Activated CD8-positive, alpha-beta memory T cell treated with anti-CD3 and anti-CD28 coated beads for 48 hours (primary cell): Measurements from ENCODE around the gene ARIH2.
A peak's percentile ranks its signal among the peaks of the same experiment; 100 is the strongest.

Experiments
- DNase-seq, 3 experiments: peaks; one replicate each; pipeline ENCODE4 v3.0.0-alpha.2; 2020; ENCODE audit warnings: low read depth in 2 of 3, low spot score in 2 of 3

Gene ARIH2

DNA sequence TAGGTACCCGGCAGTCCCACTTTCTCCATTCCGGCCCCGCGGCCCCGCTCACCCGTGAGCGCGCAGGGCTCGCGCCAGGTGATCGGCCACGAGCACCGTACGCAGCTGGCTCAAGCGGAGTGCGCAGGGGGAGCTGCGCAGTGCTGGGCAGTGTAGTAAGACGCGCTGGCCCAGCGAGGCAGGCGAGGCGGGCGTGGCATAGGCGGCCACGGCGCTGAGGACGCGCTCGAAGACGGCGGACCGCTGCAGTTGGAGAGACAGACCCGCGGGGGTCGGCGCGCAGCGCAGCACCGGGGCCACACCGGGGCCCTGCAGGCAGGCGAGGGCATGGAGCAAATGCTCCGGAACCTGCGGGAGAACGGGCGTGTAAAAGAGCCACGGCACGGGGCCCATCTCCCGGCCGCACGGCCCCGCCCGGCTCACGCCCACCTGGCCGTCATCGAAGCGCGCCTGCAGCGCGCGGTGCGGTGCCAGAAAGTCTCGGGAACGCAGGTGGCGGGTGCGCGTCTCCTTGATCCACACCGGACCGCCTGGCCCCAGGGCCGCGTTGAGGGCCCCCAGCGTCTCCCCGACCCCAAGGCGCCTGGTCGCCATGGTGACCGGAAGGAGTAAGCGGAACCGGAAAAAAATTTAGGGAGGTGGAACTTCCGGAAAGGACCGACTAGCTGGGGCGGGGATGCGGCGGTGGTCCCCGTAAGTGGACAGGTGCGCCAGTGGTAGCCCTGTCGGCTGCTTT is 99.5 kb downstream of the ARIH2 start, which contains the start of gene DALRD3:
DALRD3 (minus strand) TSS at position 610 of the 736 bp plus-strand sequence; CDS start at position 594, 16 bp downstream.
- peak in 2 of 3 experiments; percentile 43 to 54 for DNase-seq

DNA sequence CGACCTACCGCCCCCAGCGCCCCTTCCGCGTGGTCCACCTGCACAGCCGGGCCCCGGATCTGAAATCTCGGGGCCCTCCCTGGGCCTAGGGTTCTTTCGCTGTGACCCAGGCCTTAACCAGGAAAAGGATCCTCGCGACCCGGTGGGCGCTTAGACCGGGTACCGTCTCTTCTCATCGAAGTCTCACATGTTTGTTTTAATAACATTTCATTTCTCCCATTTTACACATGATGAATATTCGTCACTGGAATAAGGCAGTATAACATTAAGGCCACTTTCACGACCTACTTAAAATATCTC is 100.0 kb downstream of the ARIH2 start:
- no peak for DNase-seq

DNA sequence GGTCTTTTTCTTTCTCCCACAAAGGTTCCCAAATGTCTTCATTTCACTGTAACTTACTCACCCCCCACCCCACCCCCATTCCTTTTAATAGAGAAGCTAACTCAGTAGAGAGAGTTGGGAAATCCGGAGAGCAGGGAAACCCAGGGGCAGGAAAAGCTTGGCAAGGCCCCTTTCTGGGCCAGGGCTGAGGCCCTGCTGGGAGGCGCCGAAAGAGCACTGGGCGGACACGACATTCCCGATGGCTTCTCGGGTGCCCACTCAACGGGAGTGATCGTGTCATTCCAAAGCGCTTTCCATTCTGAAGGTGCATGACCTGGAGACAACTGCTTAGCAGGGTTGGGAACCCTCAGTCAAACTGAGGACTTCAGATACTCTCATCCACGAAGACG is 101.3 kb downstream of the ARIH2 start:
- DNase-seq: no peak

DNA sequence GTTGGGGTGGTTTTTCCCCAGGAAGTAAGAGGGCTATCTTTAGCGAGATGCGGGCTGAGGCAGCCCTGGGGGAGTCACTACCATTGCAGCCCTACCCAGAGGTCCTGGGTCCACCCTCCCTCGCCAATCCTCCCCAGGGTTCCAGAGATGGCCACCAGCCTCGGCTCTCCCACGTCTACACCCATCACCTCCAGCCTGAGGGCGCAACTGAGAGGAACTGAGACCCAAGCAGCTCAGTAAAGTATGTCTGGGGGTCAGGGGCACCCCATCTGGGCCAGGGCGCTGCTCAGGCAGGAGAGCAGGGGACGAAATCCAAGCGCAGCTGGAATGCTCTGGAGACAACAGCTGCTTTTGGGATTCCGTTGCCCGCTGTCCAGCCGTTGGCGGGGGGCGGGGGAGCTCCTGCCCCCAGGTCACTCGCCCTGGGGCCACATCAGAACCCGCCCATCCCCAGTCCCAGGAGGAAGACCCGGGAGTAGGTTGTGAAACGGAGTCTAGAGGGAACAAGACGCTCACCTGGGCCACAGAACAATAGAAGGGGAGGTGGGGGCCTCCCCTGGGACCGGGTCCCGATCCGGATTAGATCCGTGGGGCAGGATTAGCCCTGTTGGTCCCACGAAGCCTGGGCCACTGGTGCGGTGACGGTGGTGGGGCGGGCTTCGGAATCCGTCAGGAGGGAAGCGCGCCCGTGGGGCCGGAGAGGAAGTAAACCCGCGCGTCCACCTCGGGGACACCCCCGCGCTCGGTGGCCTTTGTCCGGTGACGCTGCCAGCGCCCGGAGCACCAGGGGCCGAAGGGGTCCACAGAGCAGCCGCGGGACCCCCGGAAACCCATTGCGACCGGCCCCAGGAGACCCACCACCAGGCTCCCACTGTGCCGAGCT is 101.9 kb downstream of the ARIH2 start:
- DNase-seq: no peak

DNA sequence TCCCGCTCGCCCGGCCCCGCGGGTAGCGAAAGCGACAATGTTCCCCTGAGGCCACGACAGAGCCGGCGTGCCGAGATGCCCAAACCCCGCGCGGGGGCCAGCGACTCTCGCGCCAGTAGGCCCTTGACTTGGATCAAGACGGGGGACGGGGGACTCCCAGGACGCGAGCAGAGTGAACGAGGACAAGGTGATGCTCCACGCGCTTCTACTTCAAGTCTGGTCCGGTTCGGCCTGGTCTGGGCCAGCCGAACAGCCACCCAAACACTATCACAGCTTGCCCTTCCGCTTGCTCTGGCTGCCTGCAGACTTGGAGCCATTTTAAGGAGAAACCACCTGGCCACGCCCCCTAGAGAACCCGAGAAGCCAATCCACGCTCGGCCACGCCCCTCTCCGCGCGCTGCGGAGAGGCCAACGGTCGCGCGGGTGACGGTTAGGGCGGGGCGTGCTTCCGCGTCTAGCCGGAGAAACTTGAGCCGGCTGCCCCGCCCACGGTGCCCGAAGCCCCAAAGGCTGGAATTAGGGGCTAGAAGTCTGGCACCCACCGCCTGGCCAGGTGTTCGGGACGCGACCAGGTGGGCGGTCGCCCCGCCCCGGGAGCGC is 102.7 kb downstream of the ARIH2 start:
- DNase-seq: peak; percentile 98 to 99 (median 98)

DNA sequence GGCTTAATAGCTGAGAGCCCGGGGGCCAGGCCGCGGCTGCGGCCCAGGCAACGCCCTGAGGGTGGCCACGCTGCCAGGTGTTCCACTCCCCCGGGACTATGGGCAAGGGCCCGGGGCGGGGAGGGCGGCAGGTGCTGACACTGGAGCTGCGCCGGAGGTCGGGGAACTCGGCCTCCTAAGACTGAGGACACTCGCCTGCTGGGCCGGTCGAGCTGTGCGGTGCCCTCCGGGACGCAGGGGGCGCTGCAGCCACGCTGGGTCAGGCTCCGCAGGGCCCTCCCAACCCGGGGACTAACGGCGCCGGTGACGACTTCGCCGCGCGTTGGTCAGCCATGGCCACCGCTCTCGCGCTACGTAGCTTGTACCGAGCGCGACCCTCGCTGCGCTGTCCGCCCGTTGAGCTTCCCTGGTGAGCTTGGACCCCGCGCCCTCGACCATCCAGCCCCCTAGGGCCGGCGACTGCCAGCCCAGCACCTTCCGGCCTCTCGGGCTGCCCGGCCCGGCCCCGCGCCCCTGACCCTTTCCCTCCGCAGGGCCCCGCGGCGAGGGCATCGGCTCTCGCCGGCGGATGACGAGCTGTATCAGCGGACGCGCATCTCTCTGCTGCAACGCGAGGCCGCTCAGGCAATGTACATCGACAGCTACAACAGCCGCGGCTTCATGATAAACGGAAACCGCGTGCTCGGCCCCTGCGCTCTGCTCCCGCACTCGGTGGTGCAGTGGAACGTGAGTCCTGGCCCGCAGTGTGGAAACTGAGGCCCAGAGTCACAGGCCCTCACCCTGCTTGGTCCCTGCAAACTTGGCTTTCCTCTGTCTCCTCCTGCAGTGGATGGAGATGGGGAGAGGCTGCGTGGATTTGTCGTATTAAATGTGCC is 103.4 kb downstream of the ARIH2 start, which contains the start of gene NDUFAF3:
NDUFAF3 (plus strand) TSS at position 309 of the 875 bp plus-strand sequence; CDS start at position 333, 24 bp downstream.
- peak; percentile 81 to 88 (median 84) for DNase-seq

DNA sequence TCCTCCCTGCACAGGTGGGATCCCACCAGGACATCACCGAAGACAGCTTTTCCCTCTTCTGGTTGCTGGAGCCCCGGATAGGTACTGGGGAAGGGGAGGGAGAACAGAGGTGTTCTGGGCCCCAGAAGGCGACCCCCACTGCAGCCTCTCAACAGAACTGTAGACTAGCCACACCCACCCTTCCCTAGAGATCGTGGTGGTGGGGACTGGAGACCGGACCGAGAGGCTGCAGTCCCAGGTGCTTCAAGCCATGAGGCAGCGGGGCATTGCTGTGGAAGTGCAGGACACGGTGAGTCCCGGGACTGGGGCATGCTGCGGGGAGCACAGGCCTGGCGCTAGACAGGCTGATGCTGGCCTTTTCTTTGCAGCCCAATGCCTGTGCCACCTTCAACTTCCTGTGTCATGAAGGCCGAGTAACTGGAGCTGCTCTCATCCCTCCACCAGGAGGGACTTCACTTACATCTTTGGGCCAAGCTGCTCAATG is 104.1 kb downstream of the ARIH2 start:
- no peak for DNase-seq

DNA sequence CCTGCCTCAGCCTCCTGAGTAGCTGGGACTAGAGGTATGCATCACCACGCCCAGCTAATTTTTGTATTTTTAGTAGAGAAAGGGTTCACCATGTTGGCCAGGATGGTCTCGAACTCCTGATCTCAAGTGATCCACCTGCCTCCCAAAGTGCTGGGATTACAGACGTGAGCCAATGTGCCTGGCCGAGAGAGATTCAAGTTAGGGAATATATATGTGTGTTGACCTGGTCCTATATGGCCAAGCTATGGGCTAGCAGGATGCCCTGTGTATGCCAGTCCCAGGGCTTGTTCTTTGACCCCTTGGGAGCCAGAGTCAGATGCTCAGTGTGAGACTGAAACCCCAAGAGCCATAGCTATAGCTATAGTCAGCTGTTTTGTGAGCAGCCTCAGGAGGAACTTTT is 105.1 kb downstream of the ARIH2 start:
- DNase-seq: no peak

DNA sequence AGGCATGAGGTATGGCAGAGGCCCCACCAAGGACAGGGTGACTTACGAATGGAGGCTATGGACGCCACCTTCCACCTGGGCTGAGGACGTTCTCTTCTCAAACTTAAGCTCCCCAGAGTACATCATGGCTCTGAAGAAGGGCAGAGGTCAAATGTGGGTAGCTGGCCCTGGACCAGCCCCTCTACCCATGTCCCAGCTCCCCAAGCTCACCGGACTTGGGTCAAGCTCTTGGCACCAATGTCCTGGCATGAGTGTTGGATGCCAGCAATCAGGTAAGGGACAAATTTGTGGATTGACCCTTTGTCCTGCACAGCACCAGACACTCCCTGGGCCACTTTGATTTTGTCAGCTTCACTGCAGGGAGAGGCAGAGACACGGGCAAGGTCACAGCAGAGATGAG is 105.8 kb downstream of the ARIH2 start:
- DNase-seq: no peak

DNA sequence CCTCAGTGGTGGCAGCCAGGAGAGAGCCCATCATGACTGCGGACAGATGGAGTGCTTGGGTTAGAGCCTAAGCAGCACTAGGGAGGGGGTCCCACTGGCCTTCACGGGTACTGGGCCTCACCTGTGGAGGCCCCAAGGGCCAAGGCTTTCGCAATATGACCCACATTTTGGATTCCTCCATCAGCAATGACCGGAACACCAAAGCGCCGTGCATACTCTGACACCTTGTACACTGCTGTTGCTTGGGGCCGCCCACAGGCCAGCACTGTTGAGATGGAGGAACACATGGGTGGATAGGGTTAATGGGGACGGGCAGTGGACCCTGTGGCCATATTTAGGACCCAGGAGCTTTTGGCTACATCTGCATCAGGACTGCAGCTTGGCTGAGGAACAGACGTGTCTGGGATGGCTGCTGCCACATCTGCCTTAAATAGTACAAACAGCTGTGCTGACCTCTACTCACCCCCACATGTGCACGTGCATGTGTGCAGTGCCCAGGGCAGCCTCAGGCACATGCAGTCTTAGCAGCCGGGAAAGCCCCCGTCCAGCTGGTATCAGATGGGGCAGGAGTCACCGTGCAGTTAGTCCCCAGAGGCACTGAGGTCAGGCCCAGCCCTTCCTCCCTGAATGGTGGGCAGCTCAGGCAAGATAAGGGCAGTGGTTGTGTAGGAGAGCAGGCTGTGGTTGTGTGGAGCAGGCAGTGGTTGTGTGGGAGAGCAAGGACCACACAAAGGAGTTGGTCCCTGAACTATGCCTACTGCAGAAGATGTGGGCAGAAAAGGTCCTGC is 106.6 kb downstream of the ARIH2 start:
- no peak for DNase-seq

DNA sequence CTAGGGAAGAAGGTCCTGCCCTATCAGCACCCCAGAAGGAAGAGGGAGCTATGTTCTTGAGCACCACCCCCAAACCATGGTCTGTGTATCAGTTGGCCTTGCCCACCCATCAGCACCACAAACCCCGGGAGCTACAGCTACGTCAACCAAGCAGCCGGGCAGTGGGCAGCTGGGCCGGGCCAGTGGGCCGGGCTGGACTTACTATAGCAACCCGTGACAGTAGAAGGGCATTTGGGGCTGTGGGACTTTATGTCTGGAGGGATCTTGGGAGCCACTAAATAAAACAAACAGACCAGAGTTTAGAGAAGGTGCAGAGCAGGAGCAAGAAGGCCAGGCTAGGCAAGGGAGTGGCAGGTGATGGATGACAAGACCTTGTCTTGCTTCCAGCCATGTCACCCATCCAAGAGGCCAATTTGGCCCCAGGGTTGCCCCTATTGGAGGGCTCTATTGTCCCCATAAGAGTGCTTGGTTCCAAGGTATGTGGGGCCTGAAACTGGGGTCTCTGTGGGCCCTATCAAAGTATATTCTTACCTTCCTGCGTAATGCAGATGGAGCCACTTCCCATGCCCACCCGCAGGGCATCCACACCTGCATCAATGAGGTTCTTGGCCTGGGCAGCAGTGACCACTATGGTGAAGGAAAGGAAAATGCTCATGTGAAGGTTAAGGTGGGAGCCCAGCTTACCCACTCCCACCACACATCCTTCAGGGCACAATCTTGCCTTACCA is 107.3 kb downstream of the ARIH2 start:
- no peak for DNase-seq

DNA sequence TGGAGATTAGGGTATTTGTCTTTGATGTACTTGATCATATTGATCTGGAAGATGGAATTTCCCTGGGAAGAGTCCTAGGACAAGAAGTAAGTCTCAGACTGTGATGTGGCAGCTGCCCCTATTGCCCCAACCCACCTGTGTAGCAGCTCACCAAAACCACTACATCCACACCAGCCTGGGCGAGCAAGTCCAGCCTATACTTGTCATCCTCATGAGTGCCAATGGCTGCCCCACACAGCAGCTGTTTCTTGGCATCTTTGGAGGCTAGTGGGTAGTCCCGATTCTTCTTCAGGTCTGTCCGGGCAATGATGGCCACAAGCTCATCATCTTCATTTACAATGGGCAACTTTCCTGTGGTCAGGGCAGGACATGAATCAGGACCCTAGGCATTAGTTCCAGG is 107.9 kb downstream of the ARIH2 start:
- no peak for DNase-seq

DNA sequence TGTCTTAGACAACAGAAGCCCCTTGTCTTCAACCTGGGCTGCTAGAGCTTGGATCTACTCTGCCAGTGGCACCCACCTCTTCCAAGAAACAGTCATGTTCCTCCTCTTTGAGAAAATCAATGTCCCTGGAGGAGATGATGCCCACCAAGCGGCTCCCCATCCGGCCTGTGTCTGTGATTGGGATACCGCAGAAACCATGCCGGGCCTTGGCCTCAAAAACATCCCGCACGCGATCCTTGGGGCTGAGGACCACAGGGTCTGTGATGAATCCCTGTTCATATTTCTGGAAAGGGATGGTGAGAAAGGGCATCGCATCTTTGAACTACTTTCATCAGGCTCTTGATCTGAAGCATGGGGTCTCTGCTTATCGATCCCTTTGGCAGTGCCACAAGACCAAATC is 109.0 kb downstream of the ARIH2 start:
- DNase-seq: no peak

DNA sequence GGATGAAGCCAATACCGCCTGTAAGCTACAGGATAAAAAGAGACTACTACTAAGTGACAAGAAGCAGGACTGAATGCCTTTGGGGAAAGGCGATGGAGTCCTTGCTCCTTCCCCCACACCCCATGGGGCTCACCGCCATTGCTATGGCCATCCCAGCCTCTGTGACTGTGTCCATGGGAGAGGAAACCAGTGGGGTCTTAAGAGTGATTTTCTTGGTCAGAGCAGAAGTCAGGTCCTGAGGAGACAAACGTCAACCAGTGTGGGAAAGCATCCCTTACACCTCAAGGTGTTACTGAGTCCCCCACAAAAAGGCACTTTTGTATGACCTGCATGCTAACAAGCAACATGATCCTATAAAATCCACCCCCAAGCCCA is 109.6 kb downstream of the ARIH2 start:
- no peak for DNase-seq

DNA sequence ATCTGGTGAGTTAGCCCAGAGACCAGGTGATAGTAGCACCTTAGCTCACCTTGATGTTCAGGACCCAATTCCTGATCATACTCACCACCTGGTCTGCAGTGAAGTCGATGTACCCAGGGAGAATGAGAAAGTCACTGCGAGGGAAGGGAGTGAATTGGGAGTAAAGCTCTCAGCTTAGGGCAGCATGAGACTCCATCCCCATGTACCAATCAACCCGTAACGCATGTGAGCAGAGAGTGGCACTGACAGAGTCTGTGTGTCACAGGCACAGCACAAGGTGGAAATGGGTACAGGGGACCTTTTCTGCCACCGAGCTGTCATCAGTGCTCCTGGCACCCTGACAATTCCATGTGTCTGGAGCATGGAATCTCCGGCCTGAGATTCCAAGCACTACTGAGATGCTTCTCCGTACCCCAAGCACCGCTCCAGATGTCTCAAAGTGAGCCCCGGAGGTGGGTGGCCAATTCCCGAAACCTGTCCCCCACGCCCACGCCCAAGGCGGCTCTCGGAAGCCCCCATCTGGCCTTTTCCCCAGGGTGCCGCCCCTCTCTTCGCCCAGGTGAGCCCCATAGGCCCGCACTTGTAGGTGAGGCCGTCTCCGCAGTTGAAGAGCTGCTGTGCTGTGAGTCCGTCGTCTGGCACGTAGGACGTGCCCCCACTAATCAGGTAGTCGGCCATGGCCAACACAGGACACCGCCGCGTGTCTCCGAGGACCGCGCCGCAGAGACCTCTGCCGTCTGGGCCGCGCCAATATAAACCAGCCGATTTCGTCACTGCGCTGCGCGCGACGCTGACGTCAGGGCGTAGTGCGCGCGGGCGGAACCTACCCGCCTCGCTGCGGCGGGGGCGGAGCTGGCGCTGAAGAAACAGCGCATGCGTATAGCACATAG is 110.3 kb downstream of the ARIH2 start, which contains the start of gene IMPDH2:
IMPDH2 (minus strand) TSS at position 726 of the 890 bp plus-strand sequence; CDS start at position 678, 48 bp downstream.
- peak; percentile 84 to 93 (median 88) for DNase-seq

DNA sequence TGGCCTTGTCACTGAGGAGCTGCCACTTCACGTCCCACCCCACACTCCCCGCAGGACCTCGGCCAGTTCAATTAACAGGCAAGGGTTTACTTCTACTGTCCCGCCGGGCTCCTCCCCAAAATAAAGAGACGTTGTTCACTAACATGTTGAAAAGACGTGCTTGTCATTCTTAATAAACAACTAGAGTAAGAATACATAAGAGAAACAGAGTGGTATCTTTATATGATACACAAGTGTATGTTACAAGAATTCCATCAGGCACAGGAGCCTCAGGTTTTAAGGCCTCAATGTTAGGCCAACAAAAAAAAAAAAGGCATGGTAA is 110.9 kb downstream of the ARIH2 start:
- no peak for DNase-seq

DNA sequence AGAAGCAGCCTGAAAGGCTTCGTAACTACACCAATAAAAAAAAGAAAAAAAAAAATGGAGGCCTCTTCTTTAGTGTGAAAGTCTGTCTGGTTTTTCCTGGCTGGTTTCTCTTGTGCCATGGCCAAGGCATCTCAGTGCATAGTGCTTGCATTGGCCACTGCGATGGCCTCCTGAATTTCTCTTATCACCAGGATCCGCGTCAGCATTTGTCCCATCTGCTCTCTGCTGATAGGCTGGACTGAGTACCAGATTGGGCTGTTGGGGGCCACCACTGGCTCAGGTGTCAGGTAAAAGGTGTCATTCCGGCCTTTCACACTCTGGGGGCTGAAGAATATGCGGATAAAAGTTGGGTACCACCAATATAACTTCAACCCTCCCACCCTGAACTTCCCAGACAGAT is 111.7 kb downstream of the ARIH2 start:
- no peak for DNase-seq

DNA sequence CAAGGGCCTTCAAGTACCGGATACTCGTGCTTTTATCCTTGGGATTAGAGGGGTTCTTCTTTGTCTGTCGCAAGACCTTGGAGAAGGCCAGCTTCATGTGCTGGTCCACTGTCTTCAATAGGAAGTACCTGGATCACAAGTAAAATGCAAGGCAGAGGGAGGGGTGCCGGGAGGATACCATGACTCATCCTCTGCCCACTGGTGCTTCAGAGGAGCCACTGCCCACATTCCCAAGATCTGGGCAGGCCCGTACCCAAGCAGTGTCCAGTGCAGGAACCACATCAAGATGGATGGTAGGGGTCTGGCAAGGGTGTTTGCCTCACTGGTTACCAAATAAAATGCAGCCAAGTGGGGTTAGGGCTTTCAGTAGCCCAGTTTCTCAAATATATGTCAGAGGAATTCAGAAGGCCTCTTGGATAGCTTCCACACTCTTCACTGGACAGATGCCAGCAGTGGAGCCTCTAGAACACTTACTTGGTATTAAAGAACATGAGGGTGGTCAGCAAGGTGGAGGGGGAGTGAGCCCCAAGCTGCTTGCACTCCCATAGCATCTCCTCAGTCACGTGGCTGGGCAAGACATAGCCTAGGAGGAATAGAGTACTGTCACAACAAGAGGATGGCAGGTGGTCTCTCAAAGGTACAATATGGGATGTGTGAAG is 114.1 kb downstream of the ARIH2 start:
- DNase-seq: no peak
